ENCODE measurements around the gene UBXN4.

- no peak for TF ChIP-seq POLR2A (IDR thresholded peaks at IDR 0.05; ENCODE audit: low read depth, low read length)
- TF ChIP-seq POLR2AphosphoS5 (IDR thresholded peaks at IDR 0.05; ENCODE audit: low read depth, low read length) = no peak
These were observed 84.0 kb downstream of the UBXN4 start for GRCh38 chr2:135825550-135826176.
